Transverse colon (tissue), 4 donors: Measurements from ENCODE around the gene MBP. TPM values are rescaled to one million over a fixed set of nuclear protein-coding genes. Genes with fewer than 3 reads are reported as not detected.

ENCODE experiments used
- DNase-seq: peaks from one replicate; pipeline ENCODE4 v3.0.0-alpha.2; 2019
- H3K27ac ChIP-seq, 4 donors: fragments of 200-600 bp; sonication (generic); 2 replicates each; pipeline ENCODE4 v1.5.1; 2016 to 2018; ENCODE audit warnings: inconsistent platforms in 4 of 4
- H3K27me3 ChIP-seq: fragments of 200-600 bp; sonication (generic); 2 replicates; pipeline ENCODE4 v1.5.1; 2017; ENCODE audit warnings: inconsistent platforms
- H3K36me3 ChIP-seq, 4 donors: fragments of 200-600 bp; sonication (generic); 2 replicates each; pipeline ENCODE4 v1.5.1; 2017 to 2019; ENCODE audit warnings: inconsistent platforms in 4 of 4
- H3K4me1 ChIP-seq, 4 donors: fragments of 200-600 bp; sonication (generic); 2 replicates each; pipeline ENCODE4 v1.5.1; 2017 to 2020; ENCODE audit warnings: inconsistent platforms in 4 of 4
- H3K4me3 ChIP-seq, 4 donors: fragments of 200-600 bp; sonication (generic); 1 replicate in 1 of 4; 2 replicates in 3 of 4; pipeline versions ENCODE4 v1.5.1 to v1.6.1; 2017 to 2019; ENCODE audit warnings: inconsistent platforms in 4 of 4
- H3K9me3 ChIP-seq, 2 donors: fragments of 200-600 bp; sonication (generic); 2 replicates each; pipeline ENCODE4 v1.5.1; 2017 to 2019; ENCODE audit warnings: inconsistent platforms in 2 of 2
- EP300 ChIP-seq: sonication (generic); formaldehyde crosslinking; IDR thresholded peaks from one replicate; pipeline ENCODE4 v1.6.1; 2017; ENCODE audit warnings: antibody characterized with exemption, low read depth
- POLR2A ChIP-seq: fragments of 450-650 bp; IDR thresholded peaks from one replicate; pipeline ENCODE4 v1.6.1; 2016; ENCODE audit warnings: antibody characterized with exemption, mild to moderate bottlenecking, moderate library complexity
- POLR2AphosphoS5 ChIP-seq, 3 donors: sonication (generic); formaldehyde crosslinking; IDR thresholded peaks; one replicate each; pipeline ENCODE4 v1.6.1; 2016; ENCODE audit warnings: antibody characterized with exemption in 3 of 3
- WGBS, 2 donors: methylation state at CpG; one replicate each; pipeline ENCODE4 v1.1.5; 2018; ENCODE audit warnings: low coverage in 1 of 2; 5-methylcytosine and 5-hydroxymethylcytosine counted together
- in situ Hi-C, 4 donors: fragments of 200-750 bp; cut with MboI; loops; one replicate each; pipeline versions ENCODE4 v1.15.0 to v1.15.1; 2017; ENCODE audit warnings: low sequenced_read_pairs in 3 of 4, low pct_ligation_motif_present in 1 of 4, low pct_unique_long_range_greater_than_20kb in 1 of 4
- intact Hi-C: fragments of 100-400 bp; cut with DNase I; formaldehyde crosslinking; loops from one replicate; pipeline ENCODE4 v1.15.1; 2023; ENCODE audit warnings: low total_unique reads
- total RNA-seq, 4 donors: library from RNA; depleted of rRNA; stranded (reverse); fragments of >200 nt; gene quantifications; one replicate each; pipeline ENCODE4 v1.1.0, GENCODE V29; 2016
- TF ChIP-seq, protein P1 (sequence below), 5 experiments: fragments of 200-600 bp in 3 of 5; fragments of 450-650 bp in 2 of 5; sonication (generic) in 3 of 5; IDR thresholded peaks; 1 replicate in 2 of 5; 2 replicates in 3 of 5; pipeline ENCODE4 v1.5.1; 2016 to 2017; ENCODE audit warnings: antibody characterized with exemption in 5 of 5, inconsistent platforms in 3 of 5, mild to moderate bottlenecking in 2 of 5, moderate library complexity in 1 of 5

The MBP gene
- total RNA-seq, 4 donors from 2014 or later: 12.7 to 53.4 (median 41.0) TPM

GRCh38 chr18:77173275-77174030, 40.9 kb upstream of the MBP start:
- no peak for TF ChIP-seq POLR2AphosphoS5 (IDR thresholded peaks at IDR 0.05)
- Histone ChIP-seq H3K4me1 (no peaks in the 10 kb centered on the region), H3K9me3 (no peaks in the 10 kb centered on the region), H3K27me3 (no peaks in the 10 kb centered on the region), H3K36me3 (no peaks in the 10 kb centered on the region), H3K27ac (no peak overlapping the region), H3K4me3 (no peak overlapping the region)
- intact Hi-C loops: no loop called here
- no peak for DNase-seq
- WGBS, 2 donors: 68 to 74% methylated on average over 7 to 12 of the region's 12 CpGs
- in situ Hi-C loops: no loop called here

GRCh38 chr18:77170890-77171410, 38.4 kb upstream of the MBP start:
- no peak for DNase-seq
- intact Hi-C loops (no loop called here), in situ Hi-C loops (no loop called here)
- Histone ChIP-seq H3K9me3 (no peaks in the 10 kb centered on the region), H3K4me1 (no peaks in the 10 kb centered on the region), H3K27ac (no peak overlapping the region), H3K36me3 (no peaks in the 10 kb centered on the region), H3K4me3 (no peak overlapping the region), H3K27me3 (no peaks in the 10 kb centered on the region)
- WGBS, 2 donors: 72% methylated on average over 8 of the region's 8 CpGs; no CpG with 5 or more reads in 1 of the 2 donors
- TF ChIP-seq EP300 (no peak), POLR2AphosphoS5 (IDR thresholded peaks at IDR 0.05) (no peak), POLR2A (no peak)
- TF ChIP-seq, protein P1, sequence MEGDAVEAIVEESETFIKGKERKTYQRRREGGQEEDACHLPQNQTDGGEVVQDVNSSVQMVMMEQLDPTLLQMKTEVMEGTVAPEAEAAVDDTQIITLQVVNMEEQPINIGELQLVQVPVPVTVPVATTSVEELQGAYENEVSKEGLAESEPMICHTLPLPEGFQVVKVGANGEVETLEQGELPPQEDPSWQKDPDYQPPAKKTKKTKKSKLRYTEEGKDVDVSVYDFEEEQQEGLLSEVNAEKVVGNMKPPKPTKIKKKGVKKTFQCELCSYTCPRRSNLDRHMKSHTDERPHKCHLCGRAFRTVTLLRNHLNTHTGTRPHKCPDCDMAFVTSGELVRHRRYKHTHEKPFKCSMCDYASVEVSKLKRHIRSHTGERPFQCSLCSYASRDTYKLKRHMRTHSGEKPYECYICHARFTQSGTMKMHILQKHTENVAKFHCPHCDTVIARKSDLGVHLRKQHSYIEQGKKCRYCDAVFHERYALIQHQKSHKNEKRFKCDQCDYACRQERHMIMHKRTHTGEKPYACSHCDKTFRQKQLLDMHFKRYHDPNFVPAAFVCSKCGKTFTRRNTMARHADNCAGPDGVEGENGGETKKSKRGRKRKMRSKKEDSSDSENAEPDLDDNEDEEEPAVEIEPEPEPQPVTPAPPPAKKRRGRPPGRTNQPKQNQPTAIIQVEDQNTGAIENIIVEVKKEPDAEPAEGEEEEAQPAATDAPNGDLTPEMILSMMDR (IDR thresholded peaks at IDR 0.05): no peak

DNA sequence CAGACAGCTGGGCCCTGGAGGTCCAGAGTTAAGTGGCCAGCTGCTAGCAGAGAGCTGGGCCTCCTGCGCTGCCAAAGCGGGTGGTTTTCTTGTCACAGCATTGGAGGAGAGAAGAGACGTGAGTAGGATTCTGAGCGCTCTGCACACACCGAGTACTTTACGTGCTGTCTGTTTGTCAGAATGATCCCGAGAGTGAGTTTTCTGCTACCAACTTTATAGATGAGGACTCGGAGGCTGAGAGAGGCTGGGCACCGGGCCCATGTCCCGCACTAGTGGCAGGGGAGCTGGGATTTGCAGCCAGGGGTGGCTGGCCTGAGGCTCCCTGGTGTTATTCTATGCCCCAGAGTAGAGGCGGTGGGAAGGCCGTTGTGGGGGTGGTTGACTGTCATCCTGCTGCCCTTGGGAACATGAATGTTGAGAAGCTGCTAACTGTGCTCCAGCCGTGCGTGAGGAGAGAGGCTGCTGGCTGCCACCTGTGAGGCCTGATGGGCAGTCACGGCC, 36.3 kb upstream of the MBP start:
- Histone ChIP-seq H3K4me1 (no peaks in the 10 kb centered on the region), H3K36me3 (no peaks in the 10 kb centered on the region), H3K4me3 (no peak overlapping the region), H3K27ac (no peak overlapping the region), H3K27me3 (no peaks in the 10 kb centered on the region), H3K9me3 (no peaks in the 10 kb centered on the region)
- WGBS, 2 donors: 91% methylated on average over 15 of the region's 15 CpGs; no CpG with 5 or more reads in 1 of the 2 donors
- no peak for DNase-seq
- no peak for TF ChIP-seq POLR2AphosphoS5 (IDR thresholded peaks at IDR 0.05)
- TF ChIP-seq POLR2A: no peak
- TF ChIP-seq, protein P1 (IDR thresholded peaks at IDR 0.05): no peak
- no peak for TF ChIP-seq EP300
- in situ Hi-C loops: no loop called here
- intact Hi-C loops: no loop called here

- no peak for TF ChIP-seq POLR2AphosphoS5 (IDR thresholded peaks at IDR 0.05)
- TF ChIP-seq EP300: no peak
- TF ChIP-seq, protein P1 (IDR thresholded peaks at IDR 0.05): no peak
- no peak for TF ChIP-seq POLR2A
- H3K9me3 ChIP-seq: no peaks in the 10 kb centered on the region
- 69 to 80% methylated on average over 4 to 5 of the region's 5 CpGs for WGBS, 2 donors
- in situ Hi-C loops (no loop called here), intact Hi-C loops (no loop called here)
- DNase-seq: no peak
- no peak overlapping the region for H3K27ac ChIP-seq
- no peak overlapping the region for H3K4me3 ChIP-seq
- H3K36me3 ChIP-seq: no peaks in the 10 kb centered on the region
- H3K4me1 ChIP-seq: no peaks in the 10 kb centered on the region
- no peaks in the 10 kb centered on the region for H3K27me3 ChIP-seq
Observed at GRCh38 chr18:77167251-77167650, 34.7 kb upstream of the MBP start.
